NOMO-1 treated with DMSO at 0.1 percent for 48 hours (cell line): ENCODE measurements around the gene SRGAP2B.
"Not testable (repeated sequence)": the region's sequence is repeated elsewhere in the genome, so short reads cannot be mapped to it uniquely, and the experiment has no call there.

Source experiments
- DNase-seq: peaks from one replicate; lab custom pipeline; 2025; ENCODE audit not compliant: unreplicated experiment; lab: John Stamatoyannopoulos, UW

The SRGAP2B gene

DNA sequence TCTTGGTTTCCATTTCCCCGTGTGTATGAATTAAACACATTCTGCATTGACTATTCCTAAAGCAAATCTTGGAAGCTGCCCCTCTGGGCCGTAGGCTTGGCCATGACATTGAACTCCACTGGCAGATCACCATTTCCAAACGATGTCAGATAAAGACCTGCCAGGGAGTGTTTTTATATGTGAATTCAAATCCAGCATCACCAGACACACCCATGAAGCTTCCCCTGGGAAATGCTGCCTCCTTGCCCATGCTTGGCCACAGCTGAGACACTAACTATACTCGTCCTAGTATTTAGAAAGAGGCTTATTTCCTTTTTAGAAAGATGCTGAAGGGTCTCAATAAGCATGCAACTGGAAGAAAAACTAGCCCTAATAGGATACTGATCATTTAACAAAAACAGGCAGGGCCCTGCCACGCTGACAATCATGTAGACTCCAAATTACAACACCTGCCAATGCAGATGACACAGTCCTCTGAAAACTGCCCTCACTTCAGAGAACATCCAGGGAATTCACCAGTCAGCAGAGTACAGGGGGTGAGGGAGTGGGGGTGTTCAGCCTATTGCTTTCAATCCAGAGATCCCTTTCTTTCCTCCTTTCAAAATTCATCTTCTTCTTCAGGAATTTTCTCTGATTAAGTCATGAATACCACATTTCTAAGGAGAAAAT lies 94.9 kb downstream of the SRGAP2B start:
- DNase-seq, result not testable (repeated sequence)

DNA sequence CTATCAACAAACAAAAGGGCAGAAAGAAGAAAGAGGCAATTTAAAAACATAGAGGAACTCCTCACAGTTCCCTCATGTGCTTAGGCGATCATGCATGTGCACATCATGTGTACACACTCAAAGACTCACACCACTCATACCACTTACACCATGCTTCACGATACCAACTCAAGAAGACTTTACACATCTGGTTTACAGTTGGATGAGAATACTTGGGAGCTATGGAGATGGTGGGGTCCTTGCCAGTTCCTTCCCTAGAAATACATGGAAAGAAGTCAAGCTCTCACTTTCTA lies 96.2 kb downstream of the SRGAP2B start:
- not testable (repeated sequence) for DNase-seq

DNA sequence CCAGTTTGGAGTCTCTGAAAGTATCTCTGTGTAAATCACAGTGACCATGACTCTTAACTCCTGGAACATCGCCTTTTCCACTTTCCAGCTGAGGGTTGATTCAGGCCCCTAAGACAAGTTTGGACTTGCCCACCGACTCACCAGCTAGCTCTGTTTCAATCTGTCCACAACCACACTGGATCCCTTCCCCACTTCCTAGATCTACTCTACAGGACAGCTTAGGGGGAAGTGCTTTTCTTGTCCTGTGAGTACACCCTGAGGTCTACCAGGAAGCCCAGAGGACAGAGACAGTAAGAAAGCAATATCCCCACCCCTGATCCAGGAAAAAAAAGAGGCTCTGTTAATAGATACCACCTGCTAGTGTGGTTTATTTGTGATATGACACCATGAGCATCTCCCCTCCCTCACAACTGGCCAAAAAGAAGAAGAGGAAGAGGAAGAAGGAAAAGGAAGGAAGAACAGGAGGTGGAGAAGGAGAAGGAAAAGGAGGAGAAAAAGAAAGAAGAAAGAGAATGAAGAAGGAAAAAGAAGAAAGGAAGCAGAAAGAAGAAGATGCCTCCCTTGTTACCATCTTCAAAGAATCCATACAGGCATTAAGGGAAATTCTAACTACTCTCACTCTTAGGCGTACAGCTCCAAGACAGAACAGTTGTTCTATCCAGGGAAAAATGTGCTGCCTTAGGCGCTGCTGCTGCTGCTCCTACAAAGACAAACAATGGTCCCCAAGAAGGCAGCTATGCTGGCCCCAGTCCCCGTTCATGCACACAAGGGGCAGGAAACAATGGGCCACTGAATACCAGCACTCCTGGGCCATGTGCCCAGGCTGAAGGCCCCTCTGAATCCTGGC lies 96.8 kb downstream of the SRGAP2B start:
- DNase-seq, result not testable (repeated sequence)

DNA sequence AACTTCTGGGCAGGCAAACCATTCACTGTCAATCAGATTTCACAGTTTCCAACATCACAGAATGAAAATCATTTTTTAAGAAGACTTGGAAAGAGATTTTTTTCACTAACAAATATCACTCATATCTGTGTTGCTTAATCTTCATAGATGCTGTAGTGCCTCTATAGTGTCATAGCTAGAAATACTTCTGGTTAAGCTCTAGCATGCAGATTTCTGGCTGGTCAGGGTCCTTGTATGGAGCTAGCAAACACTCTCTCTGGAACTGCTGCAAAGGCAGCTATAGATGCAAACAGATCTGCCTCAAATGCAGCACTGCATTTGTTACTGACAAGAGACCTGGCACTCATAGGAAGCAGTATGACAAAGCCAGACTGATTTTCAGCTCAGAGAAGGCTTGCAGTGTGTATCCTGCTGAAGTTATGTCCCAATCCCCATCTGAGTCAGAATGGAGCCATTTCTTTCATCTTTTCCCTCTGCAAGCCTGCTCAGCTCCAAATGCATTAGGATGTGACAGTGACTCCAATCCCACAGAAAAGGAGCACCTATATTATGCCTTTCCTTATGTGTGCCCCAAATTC lies 99.2 kb downstream of the SRGAP2B start:
- not testable (repeated sequence) for DNase-seq

DNA sequence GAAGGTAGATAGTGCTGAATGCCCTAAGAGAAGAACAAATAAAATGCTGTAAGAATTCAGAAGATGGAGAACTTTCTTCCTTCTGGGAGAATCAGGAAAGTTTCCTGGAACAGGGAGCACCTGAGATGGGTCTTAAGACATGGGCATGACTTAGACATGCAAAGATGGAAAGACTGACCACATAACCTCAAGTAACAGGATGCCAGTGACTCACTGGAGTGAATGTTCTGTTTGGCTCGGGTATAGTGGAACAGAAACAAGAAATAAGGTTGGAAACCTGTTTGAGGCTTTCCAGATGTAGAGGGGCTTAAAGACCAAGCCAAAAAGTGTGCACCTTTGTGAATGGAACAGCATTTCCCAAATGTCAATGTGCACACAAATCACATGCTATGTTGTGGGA lies 102.2 kb downstream of the SRGAP2B start:
- not testable (repeated sequence) for DNase-seq

DNA sequence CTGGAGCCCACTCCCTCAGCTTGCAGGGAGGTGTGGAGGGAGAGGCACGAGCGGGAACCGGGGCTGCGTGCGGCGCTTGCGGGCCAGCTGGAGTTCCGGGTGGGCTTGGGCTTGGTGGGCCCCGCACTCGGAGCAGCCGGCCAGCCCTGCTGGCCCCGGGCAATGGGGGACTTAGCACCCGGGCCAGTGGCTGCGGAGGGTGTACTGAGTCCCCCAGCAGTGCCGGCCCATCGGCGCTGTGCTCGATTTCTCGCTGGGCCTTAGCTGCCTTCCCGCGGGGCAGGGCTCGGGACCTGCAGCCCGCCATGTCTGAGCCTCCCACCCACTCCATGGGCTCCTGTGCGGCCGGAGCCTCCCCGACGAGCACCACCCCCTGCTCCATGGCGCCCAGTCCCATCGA lies 104.5 kb downstream of the SRGAP2B start:
- not testable (repeated sequence) for DNase-seq

DNA sequence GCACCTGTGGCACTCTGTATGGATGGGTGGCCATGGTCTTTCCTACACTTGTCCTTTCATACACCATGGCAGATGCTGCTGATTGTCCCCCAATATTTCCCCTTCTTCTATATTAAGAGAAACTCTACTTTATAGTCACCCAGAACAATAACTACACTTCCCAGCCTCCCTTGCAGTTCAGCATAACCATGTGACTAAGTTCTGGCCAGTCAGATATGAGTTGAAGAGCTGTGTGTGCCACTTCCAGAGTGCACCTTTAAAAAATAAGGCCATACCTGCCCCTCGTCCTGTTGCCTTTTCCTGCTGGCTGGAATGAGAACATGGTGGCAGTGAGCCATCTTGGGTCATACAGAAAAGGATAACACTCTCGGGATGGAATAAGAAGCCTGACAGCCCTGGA lies 108.0 kb downstream of the SRGAP2B start:
- DNase-seq, result not testable (repeated sequence)

DNA sequence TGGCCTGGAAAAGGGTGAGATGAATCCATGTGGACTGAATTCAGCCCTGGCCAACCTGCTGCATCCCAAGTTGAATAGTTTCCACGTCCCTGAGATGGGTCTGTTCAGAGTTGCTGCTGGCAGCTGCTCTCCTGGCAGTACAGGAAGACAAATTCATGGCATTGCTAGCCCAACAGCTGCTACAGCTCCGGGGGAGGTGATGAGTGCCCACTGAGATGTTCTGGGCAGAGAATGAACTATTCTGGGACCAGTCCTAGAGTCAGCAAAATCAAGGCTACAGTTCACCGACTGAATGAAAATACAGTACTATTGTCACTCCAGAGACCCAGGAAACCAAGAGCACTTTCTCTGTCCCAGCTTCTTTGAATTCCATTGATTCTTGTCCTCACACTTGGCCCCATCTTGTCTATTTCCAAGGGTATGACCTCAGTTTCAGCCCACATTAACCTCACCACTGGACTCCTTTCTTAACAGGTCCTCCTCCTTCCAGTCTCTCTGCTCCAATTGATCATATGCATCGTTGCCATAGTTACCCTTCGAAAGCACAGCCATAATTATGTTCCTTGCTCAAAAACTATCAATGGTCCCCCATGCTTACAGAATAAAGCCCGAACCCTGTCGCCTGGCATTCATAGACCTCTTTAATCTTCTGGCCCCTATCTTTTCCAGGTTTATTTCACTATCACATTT lies 108.8 kb downstream of the SRGAP2B start:
- DNase-seq, result not testable (repeated sequence)

DNA sequence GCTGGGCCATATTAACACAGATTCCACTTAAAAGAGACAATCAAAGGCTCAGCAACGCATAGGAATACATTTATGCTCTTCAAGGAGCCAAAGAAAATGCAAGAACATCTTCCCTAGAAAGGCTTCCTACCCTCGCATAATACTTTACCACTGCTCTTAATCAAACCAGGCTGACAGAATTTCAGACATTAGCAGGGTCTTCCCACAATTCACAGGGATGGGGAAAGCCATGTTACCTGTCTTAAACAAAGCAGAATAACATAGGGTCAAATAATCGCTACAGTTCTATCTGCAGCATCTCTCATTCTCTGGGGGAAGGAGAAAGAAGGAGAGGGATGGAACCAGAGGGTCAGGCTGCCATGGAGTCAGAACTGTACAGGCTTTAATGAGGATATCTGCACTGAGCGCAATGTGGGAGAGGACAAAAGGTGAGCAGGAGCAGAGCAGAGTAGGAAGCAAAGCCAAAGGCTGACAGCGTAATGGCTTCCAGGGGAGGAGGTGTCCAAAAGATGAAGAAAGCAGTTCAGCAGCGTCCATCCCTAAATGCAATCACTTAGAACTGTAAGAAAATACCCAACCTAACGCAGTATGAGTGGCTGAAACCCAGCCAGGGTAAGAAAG lies 109.5 kb downstream of the SRGAP2B start:
- not testable (repeated sequence) for DNase-seq

DNA sequence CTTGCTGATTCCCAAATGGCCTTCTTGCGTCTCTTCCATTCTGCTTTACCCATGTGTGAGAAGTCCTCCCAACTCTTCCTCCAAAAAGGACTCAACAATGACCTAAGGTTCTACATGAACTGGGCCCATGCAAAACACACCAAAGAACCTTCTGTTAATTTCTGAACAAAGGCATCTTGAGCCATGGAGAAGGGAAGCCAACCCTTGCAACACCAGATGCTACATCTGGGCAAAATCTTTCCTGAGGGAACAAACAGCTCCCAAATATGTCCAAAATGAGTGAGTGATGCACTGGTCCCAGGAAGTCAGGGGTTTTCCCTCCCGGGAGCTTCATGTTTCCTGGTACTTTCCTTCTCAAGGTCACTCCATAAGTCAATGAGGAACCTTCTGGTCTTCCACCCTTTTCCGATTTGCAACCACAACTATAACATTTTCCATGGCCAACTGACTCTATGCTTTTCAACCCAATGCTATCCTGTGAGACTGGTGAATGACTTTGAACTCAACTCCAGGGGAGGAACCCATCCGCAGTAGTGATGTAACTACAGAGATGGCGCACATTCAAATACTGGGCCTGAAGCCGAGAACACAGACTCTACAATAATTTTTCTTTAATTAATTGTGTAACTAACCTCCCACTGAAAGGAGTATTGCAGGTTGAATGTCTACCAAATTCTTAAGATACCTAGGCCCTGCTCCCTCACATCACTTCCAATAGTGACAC lies 112.2 kb downstream of the SRGAP2B start:
- DNase-seq, result not testable (repeated sequence)

DNA sequence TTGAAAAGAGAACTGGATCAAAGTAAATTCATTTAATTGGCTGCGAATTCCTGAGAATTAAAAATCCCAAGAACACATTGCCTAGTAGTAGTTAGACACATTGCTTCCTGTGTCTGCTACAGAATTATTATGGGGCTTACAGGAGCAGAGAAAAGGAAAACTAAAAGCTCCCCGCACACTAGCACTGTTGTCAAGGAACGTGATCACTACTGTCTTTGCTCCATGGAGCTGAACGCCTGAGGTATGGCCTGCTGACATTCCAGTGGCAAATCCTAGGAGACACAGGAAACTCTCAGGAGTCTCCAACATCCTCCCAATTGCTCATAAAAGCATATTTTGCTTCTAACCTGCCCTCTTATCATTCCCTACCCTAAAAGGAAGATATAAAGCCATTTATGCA lies 114.0 kb downstream of the SRGAP2B start:
- not testable (repeated sequence) for DNase-seq

DNA sequence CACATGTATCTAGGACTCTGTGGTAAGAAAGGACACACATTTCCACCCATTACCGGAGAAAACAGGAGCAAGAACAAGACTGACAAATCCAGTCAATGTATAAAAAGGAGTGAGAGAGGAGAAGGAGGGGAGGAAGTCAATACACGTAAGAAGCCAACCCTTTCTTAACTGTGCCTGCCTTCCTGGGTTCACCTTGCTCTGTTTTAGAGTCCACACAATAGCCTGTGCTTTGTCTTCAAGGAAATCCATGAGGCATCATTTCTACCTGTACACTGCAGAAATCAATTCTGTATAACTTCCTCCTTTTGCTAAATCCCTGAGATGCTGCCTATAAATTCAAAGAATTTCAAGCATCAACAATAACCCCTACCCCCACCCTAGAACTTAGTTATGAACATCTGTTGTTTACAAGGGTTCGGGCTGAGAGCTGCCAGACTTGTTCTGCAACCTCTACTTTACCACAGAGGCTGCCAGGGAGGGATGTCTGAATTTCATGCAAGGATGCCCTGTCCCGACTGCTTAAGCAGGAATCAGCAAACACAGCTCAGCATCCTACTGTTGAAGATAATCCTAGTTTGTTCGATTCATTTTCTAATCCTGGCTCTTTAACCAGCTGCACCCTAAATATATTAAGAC lies 115.0 kb downstream of the SRGAP2B start:
- DNase-seq, result not testable (repeated sequence)

DNA sequence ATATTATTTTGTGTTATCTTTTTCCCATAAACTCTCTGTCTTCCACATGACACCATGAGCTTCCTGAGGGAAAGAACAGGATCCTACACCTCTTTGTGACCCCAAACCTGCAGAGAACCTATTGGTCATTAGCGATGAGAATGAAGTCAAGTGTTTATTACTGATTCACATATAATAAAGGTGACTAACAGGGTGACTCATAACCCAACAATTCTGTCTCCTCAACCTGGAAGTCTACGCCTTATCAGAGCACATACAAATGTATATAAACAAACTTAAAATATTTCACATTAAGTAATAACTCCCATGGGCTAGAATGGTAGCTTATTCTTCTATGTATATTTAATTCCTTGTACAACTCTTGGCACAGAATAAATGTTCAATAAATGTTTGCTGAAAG lies 117.3 kb downstream of the SRGAP2B start:
- not testable (repeated sequence) for DNase-seq

DNA sequence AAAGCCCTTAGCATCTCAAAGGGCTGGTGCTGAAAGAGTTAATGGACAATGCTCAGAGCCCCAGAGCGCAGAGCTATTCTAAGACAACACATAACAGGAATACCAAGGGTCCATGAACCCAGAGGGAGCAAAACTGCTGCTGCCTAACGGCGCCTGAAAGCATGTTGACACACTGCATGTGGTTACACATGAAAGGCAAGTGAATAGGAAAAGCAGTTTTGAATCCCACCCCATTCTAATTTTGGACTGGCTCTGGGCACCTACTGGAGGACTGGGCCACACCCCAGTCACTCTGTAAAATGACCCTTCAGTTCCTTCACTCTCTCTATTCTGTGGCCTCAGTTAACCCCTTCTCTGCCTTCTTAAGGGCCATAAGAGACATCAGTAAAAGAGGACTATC lies 123.2 kb downstream of the SRGAP2B start:
- DNase-seq, result not testable (repeated sequence)

DNA sequence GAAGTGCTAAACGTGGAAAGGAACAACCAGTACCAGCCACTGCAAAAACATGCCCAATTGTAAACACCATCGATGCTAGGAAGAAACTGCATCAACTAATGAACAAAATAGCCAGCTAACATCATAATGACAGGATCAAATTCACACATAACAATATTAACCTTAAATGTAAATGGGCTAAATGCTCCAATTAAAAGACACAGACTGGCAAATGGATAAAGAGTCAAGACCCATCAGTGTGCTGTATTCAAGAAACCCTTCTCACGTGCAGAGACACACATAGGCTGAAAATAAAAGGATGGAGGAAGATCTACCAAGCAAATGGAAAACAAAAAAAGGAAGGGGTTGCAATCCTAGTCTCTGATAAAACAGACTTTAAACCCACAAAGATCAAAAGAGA lies 128.6 kb downstream of the SRGAP2B start:
- DNase-seq, result not testable (repeated sequence)

DNA sequence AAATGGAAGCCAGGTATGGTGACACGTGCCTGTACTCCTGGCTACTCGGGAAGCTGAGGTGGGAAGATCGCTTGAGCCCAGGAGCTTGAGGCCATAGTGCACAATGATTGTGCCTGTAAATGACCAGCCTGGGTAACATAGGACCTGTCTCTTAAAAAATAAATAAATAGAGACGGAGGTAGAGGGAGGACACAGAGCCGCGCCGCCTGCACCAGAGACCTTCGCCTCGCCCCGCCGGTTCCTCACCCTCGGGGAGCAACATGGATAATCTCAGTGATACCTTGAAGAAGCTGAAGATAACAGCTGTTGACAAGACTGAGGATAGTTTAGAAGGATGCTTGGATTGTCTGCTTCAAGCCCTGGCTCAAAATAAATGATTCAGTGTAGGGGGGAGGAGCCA lies 130.4 kb downstream of the SRGAP2B start:
- DNase-seq, result not testable (repeated sequence)

DNA sequence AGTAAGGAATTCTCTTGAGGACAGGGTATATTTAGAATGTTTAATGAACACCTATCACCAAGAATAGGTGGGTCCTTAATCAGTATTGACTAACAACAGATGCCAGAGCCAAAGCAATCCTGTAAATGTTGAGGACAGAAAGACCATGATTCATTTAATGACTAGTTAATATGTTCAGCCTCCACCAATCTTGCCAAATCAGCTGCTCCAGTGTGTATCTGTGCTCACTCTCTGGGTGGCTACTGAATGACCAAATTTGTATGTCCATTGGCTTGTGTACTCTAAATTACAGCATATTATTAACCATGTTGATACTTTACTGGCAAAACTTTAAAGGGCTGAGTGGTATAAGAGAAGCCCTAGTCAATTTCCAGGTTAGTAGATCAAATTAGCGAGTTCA lies 130.9 kb downstream of the SRGAP2B start:
- DNase-seq, result not testable (repeated sequence)

DNA sequence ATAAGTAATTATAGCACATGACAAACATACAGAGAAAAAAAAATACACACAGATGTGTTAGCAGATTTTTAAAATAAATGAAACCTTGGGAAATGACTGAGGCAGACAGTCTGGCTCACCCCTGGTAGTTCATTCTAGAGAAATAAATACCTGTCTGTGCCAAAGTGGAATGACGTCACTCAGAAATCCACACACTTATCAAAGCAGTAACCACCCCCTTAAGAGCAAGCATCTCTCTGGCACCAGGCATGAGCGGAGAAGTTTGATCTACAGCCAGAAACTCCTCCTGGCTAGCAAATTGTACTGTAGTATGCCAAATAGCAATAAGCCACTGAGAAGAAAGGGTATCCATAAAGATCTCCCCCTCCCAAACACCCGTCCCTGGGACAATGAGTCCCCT lies 131.6 kb downstream of the SRGAP2B start:
- not testable (repeated sequence) for DNase-seq

DNA sequence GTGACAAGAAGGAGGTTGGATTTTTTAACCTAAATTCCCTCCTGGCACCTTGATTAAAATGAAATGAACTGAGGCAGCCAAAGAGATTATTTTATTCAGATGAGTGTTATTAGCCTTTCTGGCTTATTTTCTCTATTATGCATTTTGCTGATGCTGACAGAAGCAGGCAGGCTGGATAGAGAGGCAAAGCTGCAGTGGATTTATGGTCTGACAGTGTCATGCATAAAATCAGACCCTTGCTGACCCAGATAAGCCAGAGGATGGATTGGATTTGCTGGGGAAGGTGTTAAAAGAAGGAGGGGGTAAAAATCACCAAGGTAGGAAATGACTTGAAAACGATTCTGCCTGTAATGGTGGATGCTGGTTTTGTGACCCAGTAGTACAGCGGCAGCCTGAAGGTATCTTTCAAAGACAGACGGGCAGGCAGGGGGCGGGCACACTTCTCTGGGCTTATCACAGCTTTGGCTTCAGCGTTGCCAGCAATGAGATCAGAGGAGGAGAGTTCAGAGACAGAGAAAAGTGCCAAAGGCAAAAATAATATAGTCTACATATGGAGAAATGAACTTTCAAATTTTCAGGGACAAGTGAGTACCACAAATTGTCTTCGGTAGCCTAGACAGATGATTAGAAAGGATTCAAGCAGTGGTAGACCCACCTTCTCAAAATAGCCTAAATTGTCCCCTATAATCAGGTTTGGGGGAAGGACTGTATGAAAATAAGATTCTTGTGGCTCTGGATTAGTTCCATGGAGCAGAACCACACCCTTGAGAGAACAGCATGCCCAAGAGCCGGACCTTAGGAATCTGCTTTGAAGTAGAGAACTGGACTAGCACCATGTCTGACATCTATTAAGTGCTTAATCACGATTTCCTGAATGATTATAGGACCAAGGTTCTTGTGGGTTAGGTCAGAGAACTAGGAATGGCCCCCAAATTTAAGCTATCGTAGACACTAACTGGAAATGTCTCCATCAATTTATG lies 133.2 kb downstream of the SRGAP2B start:
- DNase-seq, result not testable (repeated sequence)
